Subcutaneous adipose tissue (tissue), 4 donors: ENCODE measurements around the gene DLGAP1. TPM values are rescaled to one million over a fixed set of nuclear protein-coding genes. Genes with fewer than 3 reads are reported as not detected.

ENCODE experiments used
- CTCF ChIP-seq: fragments of 450-650 bp; IDR thresholded peaks from one replicate; pipeline ENCODE4 v1.5.1; 2016; ENCODE audit warnings: low read depth, mild to moderate bottlenecking, control low read depth, antibody characterized with exemption, moderate library complexity
- total RNA-seq, 4 donors: library from RNA; depleted of rRNA; stranded (reverse); fragments of >200 nt; gene quantifications; one replicate each; pipeline ENCODE4 v1.1.0, GENCODE V29; 2016

DLGAP1 gene
- total RNA-seq, 4 donors from 2014 or later, result 0.44 to 3.3 (median 0.99) TPM

- TF ChIP-seq CTCF, result no peak
These were observed 775.9 kb downstream of the DLGAP1 start for GRCh38 chr18:3679241-3679640.

GRCh38 chr18:3675994-3676393, 779.1 kb downstream of the DLGAP1 start:
- TF ChIP-seq CTCF, result no peak

GRCh38 chr18:3675446-3675845, 779.7 kb downstream of the DLGAP1 start:
- TF ChIP-seq CTCF, result no peak

GRCh38 chr18:3671176-3671575, 783.9 kb downstream of the DLGAP1 start:
- no peak for TF ChIP-seq CTCF

GRCh38 chr18:3669376-3669775, 785.7 kb downstream of the DLGAP1 start:
- TF ChIP-seq CTCF, result no peak

GRCh38 chr18:3667255-3668137, 787.6 kb downstream of the DLGAP1 start:
- no peak for TF ChIP-seq CTCF

GRCh38 chr18:3666526-3667254, 788.4 kb downstream of the DLGAP1 start:
- TF ChIP-seq CTCF, result no peak
